IMR-90 (cell line): Measurements from ENCODE around the gene ACTN2. TPM values are rescaled to one million over a fixed set of nuclear protein-coding genes. Genes with fewer than 3 reads are reported as not detected.

Experiments used
- ATAC-seq: fragments of 200-7000 bp; cut with Tn5 transposase; 2 replicates; pipeline ENCODE4 v1.9.1; 2020; ENCODE audit warnings: low read depth, mild to moderate bottlenecking, moderate library complexity
- BruUV-seq: library from RNA; stranded (reverse); fragments of 400-500 nt; replicated peaks from 2 replicates; lab custom pipeline; 2021; lab: Mats Ljungman, UMichigan
- CTCF ChIA-PET: fragments of 300-600 bp; formaldehyde crosslinking; extraction: SDS; loops from one replicate; lab custom pipeline; 2021; ENCODE audit warnings: antibody characterized with exemption; lab: Yijun Ruan, JAX
- POLR2A ChIA-PET: fragments of 300-600 bp; sonication (Branson Sonifier 250); formaldehyde crosslinking; loops from one replicate; lab custom pipeline; 2022; ENCODE audit warnings: antibody characterized with exemption; ENCODE audit not compliant: unreplicated experiment; lab: Charles Lee
- DNase-seq: peaks from one replicate; pipeline ENCODE4 v3.0.0; 2013
- H2AFZ ChIP-seq: replicated peaks from 2 replicates; pipeline ENCODE3; 2013; ENCODE audit warnings: low read length, mild to moderate bottlenecking; ENCODE audit not compliant: poor library complexity
- H2AK5ac ChIP-seq: 2 replicates; pipeline ENCODE4 v1.6.1; 2013; ENCODE audit warnings: low read depth, low read length, inconsistent platforms
- H2AK9ac ChIP-seq: replicated peaks from 2 replicates; pipeline ENCODE3; 2013; ENCODE audit warnings: mild to moderate bottlenecking, low read depth, low read length, moderate library complexity; ENCODE audit not compliant: poor library complexity
- H2BK120ac ChIP-seq: 2 replicates; pipeline ENCODE4 v1.6.1; 2013; ENCODE audit warnings: low read depth, low read length, inconsistent platforms
- H2BK15ac ChIP-seq: 3 replicates; pipeline ENCODE4 v1.6.1; 2013; ENCODE audit warnings: low read depth, low read length, inconsistent platforms
- H2BK20ac ChIP-seq: 2 replicates; pipeline ENCODE4 v1.6.1; 2013; ENCODE audit warnings: low read depth, mild to moderate bottlenecking, inconsistent platforms, low read length, moderate library complexity
- H2BK5ac ChIP-seq: 2 replicates; pipeline ENCODE4 v1.6.1; 2013; ENCODE audit warnings: mild to moderate bottlenecking, low read depth, low read length, inconsistent platforms; ENCODE audit not compliant: poor library complexity, severe bottlenecking
- H3K14ac ChIP-seq: replicated peaks from 2 replicates; pipeline ENCODE4 v1.6.1; 2013; ENCODE audit warnings: low read depth, low read length, inconsistent platforms
- H3K18ac ChIP-seq: 2 replicates; pipeline ENCODE4 v1.6.1; 2013; ENCODE audit warnings: low read depth, low read length, control low read depth
- H3K23ac ChIP-seq: 2 replicates; pipeline ENCODE4 v1.6.1; 2013; ENCODE audit warnings: low read depth, low read length, inconsistent platforms
- H3K27ac ChIP-seq: 2 replicates; pipeline ENCODE4 v1.5.1; 2013; ENCODE audit warnings: mild to moderate bottlenecking, control low read depth, low read length; ENCODE audit not compliant: insufficient read depth
- H3K27me3 ChIP-seq: 2 replicates; pipeline ENCODE4 v1.6.1; 2013; ENCODE audit warnings: low read length; ENCODE audit not compliant: control insufficient read depth, insufficient read depth
- H3K36me3 ChIP-seq: 2 replicates; pipeline ENCODE4 v1.6.1; 2013; ENCODE audit warnings: low read length, mixed read lengths; ENCODE audit not compliant: control insufficient read depth, insufficient read depth
- H3K4ac ChIP-seq: 2 replicates; pipeline ENCODE4 v1.6.1; 2013; ENCODE audit warnings: low read depth, low read length, inconsistent platforms
- H3K4me1 ChIP-seq: 2 replicates; pipeline ENCODE4 v1.6.1; 2013; ENCODE audit warnings: low read length, mixed read lengths; ENCODE audit not compliant: control insufficient read depth, insufficient read depth
- H3K4me2 ChIP-seq: 2 replicates; pipeline ENCODE4 v1.6.1; 2013; ENCODE audit warnings: low read depth, mild to moderate bottlenecking, control low read depth, low read length, moderate library complexity
- H3K4me3 ChIP-seq: 2 replicates; pipeline ENCODE4 v1.5.1; 2013; ENCODE audit warnings: low read depth, mild to moderate bottlenecking, control low read depth, low read length, moderate library complexity; ENCODE audit not compliant: insufficient read depth
- H3K56ac ChIP-seq: 2 replicates; pipeline ENCODE4 v1.6.1; 2013; ENCODE audit warnings: low read length, inconsistent platforms; ENCODE audit not compliant: insufficient read depth; ENCODE audit errors: extremely low read depth
- H3K79me1 ChIP-seq, 2 experiments: 2 replicates each; pipeline ENCODE4 v1.6.1; 2013; ENCODE audit warnings: low read length in 2 of 2, inconsistent platforms in 1 of 2, low read depth in 1 of 2
- H3K9ac ChIP-seq: 2 replicates; pipeline ENCODE4 v1.6.1; 2013; ENCODE audit warnings: low read depth, low read length, control low read depth
- H3K9me1 ChIP-seq: 2 replicates; pipeline ENCODE4 v1.6.1; 2013; ENCODE audit warnings: low read length, inconsistent platforms; ENCODE audit not compliant: insufficient read depth
- H3K9me3 ChIP-seq: 2 replicates; pipeline ENCODE4 v1.6.1; 2013; ENCODE audit warnings: low read length; ENCODE audit not compliant: control insufficient read depth, insufficient read depth
- H4K20me1 ChIP-seq: 2 replicates; pipeline ENCODE4 v1.6.1; 2013; ENCODE audit warnings: low read length, inconsistent platforms; ENCODE audit not compliant: insufficient read depth
- H4K5ac ChIP-seq: 2 replicates; pipeline ENCODE4 v1.6.1; 2013; ENCODE audit warnings: mild to moderate bottlenecking, low read depth, low read length, control low read depth
- H4K8ac ChIP-seq, 2 experiments: 2 replicates each; pipeline ENCODE4 v1.6.1; 2013; ENCODE audit warnings: low read depth in 2 of 2, low read length in 2 of 2, control low read depth in 1 of 2, inconsistent platforms in 1 of 2
- H4K91ac ChIP-seq: 2 replicates; pipeline ENCODE4 v1.6.1; 2013; ENCODE audit warnings: low read depth, low read length, inconsistent platforms; ENCODE audit not compliant: insufficient read depth
- FOS ChIP-seq: fragments of 150-350 bp; IDR thresholded peaks from 2 replicates; pipeline ENCODE4 v1.6.1; 2016; ENCODE audit warnings: low read depth, low read length
- MAZ ChIP-seq: IDR thresholded peaks from 2 replicates; pipeline ENCODE4 v1.6.1; 2012; ENCODE audit warnings: low read depth, mild to moderate bottlenecking, low read length, improper control_type of control experiment, moderate library complexity, borderline replicate concordance
- MXI1 ChIP-seq: IDR thresholded peaks from 2 replicates; pipeline ENCODE4 v1.6.1; 2012; ENCODE audit warnings: low read depth, mild to moderate bottlenecking, low read length, moderate library complexity, borderline replicate concordance
- NFE2L2 ChIP-seq: fragments of 150-350 bp; IDR thresholded peaks from 2 replicates; pipeline ENCODE4 v1.6.1; 2016; ENCODE audit warnings: low read depth, mild to moderate bottlenecking, low read length
- RFX5 ChIP-seq: IDR thresholded peaks from 2 replicates; pipeline ENCODE4 v1.8.0; 2012; ENCODE audit warnings: low read depth, mild to moderate bottlenecking, low read length, moderate library complexity
- WGBS, 2 experiments: methylation state at CpG; one replicate each; pipeline versions ENCODE4 v1.1.5 to v1.1.7; 2013; ENCODE audit warnings: missing lambda C conversion rate in 2 of 2; ENCODE audit not compliant: insufficient read length in 1 of 2; ENCODE audit errors: extremely low coverage in 2 of 2; 5-methylcytosine and 5-hydroxymethylcytosine counted together
- dilution Hi-C: fragments of 300-500 bp; cut with HindIII; formaldehyde crosslinking; loops from one replicate; pipeline ENCODE4 v1.14.3; 2018; ENCODE audit warnings: low sequenced_read_pairs; ENCODE audit not compliant: unreplicated experiment
- in situ Hi-C: fragments of 300-500 bp; cut with MboI; formaldehyde crosslinking; loops from 3 replicates; pipeline ENCODE4 v1.14.3; 2019; ENCODE audit warnings: low sequenced_read_pairs, inconsistent platforms, mixed read lengths
- intact Hi-C: fragments of 100-400 bp; cut with micrococcal nuclease; formaldehyde crosslinking; loops from 2 replicates; pipeline ENCODE4 v1.10.0; 2022
- polyA plus RNA-seq, 3 experiments: library from polyadenylated mRNA; depleted of rRNA; stranded (reverse); fragments of >200 nt; gene quantifications; 2 replicates each; pipeline ENCODE4 v1.2.3, GENCODE V29; 2012; ENCODE audit warnings: low replicate concordance in 1 of 3
- total RNA-seq: library from RNA; depleted of rRNA; stranded (reverse); fragments of >200 nt; gene quantifications from 2 replicates; pipeline ENCODE4 v1.2.3, GENCODE V29; 2012
- TF ChIP-seq, protein P1 (sequence below): fragments of 150-350 bp; IDR thresholded peaks from 2 replicates; pipeline ENCODE4 v1.6.1; 2016; ENCODE audit warnings: low read depth, mild to moderate bottlenecking, low read length, moderate library complexity, borderline replicate concordance
- TF ChIP-seq, protein P2 (sequence below): conservative IDR thresholded peaks from 2 replicates; pipeline ENCODE4 v1.5.1; 2012; ENCODE audit warnings: mild to moderate bottlenecking, low read depth, low read length, improper control_type of control experiment

The ACTN2 gene
- total and polyA plus RNA-seq, 2 of the 4 experiments (the other 2 are of a cell fraction): under 0.01 TPM; not detected in 1

DNA sequence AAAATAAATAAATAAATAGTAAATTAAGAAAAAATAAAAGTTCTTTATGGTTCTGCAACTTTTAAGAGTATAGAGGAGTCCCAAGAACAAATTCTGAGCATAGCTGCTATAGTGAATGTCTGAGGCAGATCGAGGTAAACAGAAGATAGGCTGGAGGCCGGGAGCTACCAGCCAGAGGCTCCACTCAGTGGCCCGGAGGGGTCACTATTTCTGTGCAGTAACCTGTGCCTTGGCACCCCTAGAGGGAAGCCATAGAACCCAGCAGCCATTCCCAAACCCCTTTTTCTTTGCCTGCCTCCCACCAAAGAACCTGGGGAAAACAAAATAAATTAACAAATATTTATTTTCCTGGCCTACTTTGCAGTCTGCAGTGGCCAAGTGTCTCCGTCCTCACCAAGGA lies 43.5 kb upstream of the ACTN2 start:
- Histone ChIP-seq H4K5ac (no peak overlapping the region), H2BK20ac (no peak overlapping the region), H3K4ac (no peak overlapping the region), H2AK5ac (no peak overlapping the region), H3K56ac (no peak overlapping the region), H3K18ac (no peak overlapping the region), H3K27me3 (no peaks in the 10 kb centered on the region), H2BK120ac (no peak overlapping the region), H3K9ac (no peak overlapping the region), H3K36me3 (no peaks in the 10 kb centered on the region), H4K8ac (no peak overlapping the region), H3K14ac (no peak overlapping the region), H3K4me1 (no peaks in the 10 kb centered on the region), H4K20me1 (no peaks in the 10 kb centered on the region), H2BK5ac (no peak overlapping the region), H3K9me3 (no peaks in the 10 kb centered on the region), H3K27ac (no peak overlapping the region), H2AK9ac (no peak overlapping the region), H3K4me2 (no peak overlapping the region), H2BK15ac (no peak overlapping the region), H3K23ac (no peak overlapping the region), H4K91ac (no peak overlapping the region), H3K9me1 (no peaks in the 10 kb centered on the region), H3K79me1 (no peaks in the 10 kb centered on the region), H3K4me3 (no peak overlapping the region), H2AFZ (no peak overlapping the region)
- ATAC-seq (no peak), DNase-seq (no peak)
- ChIA-PET POLR2A (no interaction called here), CTCF (no interaction called here)
- intact Hi-C loops: no loop called here
- WGBS, 2 experiments: no CpG with 5 or more reads among the region's 4 CpGs
- TF ChIP-seq, protein P1, sequence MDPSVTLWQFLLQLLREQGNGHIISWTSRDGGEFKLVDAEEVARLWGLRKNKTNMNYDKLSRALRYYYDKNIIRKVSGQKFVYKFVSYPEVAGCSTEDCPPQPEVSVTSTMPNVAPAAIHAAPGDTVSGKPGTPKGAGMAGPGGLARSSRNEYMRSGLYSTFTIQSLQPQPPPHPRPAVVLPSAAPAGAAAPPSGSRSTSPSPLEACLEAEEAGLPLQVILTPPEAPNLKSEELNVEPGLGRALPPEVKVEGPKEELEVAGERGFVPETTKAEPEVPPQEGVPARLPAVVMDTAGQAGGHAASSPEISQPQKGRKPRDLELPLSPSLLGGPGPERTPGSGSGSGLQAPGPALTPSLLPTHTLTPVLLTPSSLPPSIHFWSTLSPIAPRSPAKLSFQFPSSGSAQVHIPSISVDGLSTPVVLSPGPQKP: no peak
- no peak for TF ChIP-seq RFX5
- TF ChIP-seq NFE2L2: no peak
- TF ChIP-seq, protein P2, sequence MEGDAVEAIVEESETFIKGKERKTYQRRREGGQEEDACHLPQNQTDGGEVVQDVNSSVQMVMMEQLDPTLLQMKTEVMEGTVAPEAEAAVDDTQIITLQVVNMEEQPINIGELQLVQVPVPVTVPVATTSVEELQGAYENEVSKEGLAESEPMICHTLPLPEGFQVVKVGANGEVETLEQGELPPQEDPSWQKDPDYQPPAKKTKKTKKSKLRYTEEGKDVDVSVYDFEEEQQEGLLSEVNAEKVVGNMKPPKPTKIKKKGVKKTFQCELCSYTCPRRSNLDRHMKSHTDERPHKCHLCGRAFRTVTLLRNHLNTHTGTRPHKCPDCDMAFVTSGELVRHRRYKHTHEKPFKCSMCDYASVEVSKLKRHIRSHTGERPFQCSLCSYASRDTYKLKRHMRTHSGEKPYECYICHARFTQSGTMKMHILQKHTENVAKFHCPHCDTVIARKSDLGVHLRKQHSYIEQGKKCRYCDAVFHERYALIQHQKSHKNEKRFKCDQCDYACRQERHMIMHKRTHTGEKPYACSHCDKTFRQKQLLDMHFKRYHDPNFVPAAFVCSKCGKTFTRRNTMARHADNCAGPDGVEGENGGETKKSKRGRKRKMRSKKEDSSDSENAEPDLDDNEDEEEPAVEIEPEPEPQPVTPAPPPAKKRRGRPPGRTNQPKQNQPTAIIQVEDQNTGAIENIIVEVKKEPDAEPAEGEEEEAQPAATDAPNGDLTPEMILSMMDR: no peak
- TF ChIP-seq MAZ: no peak
- TF ChIP-seq FOS: no peak
- no peak for TF ChIP-seq MXI1
- no TSS peak for BruUV-seq
- in situ Hi-C loops: no loop called here
- dilution Hi-C loops: no loop called here
